ENCODE data around the gene LAMC2.

DNA sequence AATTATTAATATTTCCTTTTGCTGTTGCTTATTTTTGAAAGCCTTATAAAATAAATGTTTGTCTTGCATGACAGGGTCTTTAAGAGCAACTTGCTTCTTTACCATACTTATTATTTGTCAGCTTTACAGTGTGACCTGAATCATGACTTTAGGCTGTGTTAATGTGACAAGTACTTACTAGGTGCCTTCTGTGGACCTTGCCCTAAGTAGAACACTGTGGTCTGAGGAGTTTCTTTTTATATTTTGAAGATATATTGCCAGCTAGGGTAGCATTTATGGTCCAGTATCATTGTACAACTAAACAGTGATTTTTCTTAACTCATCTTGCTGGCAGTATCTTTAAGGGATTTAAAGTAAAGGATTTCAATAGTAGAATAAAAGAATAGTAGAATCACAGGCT lies 45.4 kb upstream of the LAMC2 start:
- TF ChIP-seq, protein P1, sequence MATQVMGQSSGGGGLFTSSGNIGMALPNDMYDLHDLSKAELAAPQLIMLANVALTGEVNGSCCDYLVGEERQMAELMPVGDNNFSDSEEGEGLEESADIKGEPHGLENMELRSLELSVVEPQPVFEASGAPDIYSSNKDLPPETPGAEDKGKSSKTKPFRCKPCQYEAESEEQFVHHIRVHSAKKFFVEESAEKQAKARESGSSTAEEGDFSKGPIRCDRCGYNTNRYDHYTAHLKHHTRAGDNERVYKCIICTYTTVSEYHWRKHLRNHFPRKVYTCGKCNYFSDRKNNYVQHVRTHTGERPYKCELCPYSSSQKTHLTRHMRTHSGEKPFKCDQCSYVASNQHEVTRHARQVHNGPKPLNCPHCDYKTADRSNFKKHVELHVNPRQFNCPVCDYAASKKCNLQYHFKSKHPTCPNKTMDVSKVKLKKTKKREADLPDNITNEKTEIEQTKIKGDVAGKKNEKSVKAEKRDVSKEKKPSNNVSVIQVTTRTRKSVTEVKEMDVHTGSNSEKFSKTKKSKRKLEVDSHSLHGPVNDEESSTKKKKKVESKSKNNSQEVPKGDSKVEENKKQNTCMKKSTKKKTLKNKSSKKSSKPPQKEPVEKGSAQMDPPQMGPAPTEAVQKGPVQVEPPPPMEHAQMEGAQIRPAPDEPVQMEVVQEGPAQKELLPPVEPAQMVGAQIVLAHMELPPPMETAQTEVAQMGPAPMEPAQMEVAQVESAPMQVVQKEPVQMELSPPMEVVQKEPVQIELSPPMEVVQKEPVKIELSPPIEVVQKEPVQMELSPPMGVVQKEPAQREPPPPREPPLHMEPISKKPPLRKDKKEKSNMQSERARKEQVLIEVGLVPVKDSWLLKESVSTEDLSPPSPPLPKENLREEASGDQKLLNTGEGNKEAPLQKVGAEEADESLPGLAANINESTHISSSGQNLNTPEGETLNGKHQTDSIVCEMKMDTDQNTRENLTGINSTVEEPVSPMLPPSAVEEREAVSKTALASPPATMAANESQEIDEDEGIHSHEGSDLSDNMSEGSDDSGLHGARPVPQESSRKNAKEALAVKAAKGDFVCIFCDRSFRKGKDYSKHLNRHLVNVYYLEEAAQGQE (IDR thresholded peaks at IDR 0.05; ENCODE audit: low read depth, low read length): no peak
- TF ChIP-seq, protein P2, sequence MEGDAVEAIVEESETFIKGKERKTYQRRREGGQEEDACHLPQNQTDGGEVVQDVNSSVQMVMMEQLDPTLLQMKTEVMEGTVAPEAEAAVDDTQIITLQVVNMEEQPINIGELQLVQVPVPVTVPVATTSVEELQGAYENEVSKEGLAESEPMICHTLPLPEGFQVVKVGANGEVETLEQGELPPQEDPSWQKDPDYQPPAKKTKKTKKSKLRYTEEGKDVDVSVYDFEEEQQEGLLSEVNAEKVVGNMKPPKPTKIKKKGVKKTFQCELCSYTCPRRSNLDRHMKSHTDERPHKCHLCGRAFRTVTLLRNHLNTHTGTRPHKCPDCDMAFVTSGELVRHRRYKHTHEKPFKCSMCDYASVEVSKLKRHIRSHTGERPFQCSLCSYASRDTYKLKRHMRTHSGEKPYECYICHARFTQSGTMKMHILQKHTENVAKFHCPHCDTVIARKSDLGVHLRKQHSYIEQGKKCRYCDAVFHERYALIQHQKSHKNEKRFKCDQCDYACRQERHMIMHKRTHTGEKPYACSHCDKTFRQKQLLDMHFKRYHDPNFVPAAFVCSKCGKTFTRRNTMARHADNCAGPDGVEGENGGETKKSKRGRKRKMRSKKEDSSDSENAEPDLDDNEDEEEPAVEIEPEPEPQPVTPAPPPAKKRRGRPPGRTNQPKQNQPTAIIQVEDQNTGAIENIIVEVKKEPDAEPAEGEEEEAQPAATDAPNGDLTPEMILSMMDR (IDR thresholded peaks at IDR 0.05 in 2 of 3, conservative IDR thresholded peaks at IDR 0.05 in 1 of 3; ENCODE audit: control insufficient read depth in 2 of 3, extremely low read depth in 1 of 3, insufficient read depth in 1 of 3, low read depth in 3 of 3, low read length in 3 of 3): no peak
